ENCODE measurements around the gene ELP2. TPM values are rescaled to one million over a fixed set of nuclear protein-coding genes. Genes with fewer than 3 reads are reported as not detected.
"Not testable (repeated sequence)": the region's sequence is repeated elsewhere in the genome, so short reads cannot be mapped to it uniquely, and the experiment has no call there.

ELP2 gene
- total RNA-seq, 1 donor from 2014 or later = 89.9 TPM

DNA sequence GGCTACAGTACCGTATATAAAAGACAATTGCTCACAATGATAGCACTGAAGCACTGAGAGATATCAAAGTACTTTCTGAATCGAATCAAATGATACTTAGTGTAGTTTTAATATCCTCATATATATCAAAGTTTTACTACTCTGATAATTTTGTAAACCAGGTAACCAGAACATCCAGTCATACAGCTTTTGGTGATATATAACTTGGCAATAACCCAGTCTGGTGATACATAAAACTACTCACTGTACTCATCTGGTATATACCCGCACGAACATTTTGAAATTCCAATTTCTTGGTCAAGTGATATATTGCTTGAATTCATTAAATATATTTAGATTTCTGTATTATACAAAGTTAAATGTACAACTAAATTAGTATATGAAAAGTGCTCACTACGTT, 21.1 kb upstream of the ELP2 start:
- H3K4me3 Mint-ChIP-seq (ENCODE audit: unreplicated experiment) = no peak overlapping the region

DNA sequence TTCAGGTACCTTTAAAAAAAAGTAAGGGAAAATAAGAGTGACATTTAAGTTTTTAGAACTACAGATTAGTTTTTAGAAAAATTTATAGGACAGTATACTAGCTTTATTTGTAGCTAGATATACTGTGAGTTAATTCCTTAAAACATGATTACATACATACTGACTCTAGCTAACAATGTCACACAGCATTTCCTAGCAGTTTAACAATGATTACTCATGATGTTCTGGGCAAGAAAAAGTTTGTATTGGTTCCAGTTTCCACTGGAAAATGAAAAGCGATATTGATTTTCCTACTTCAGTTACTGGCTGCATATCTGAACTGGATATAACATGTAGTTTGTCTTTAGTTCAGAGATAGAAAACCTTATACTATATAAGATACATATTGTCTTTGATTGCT, 20.0 kb upstream of the ELP2 start:
- H3K27me3 Mint-ChIP-seq (ENCODE audit: unreplicated experiment) = no peaks in the 10 kb centered on the region
- no peak for TF ChIP-seq CTCF (IDR thresholded peaks at IDR 0.05)

More for the DNA sequence above, 21.1 kb upstream of the ELP2 start:
- no peaks in the 10 kb centered on the region for H3K9me3 Mint-ChIP-seq (ENCODE audit: unreplicated experiment)
- no peak for DNase-seq (ENCODE audit: extremely low spot score, unreplicated experiment)
- TF ChIP-seq CTCF (IDR thresholded peaks at IDR 0.05) = no peak
- peaks cover 36% of the 10 kb centered on the region for H3K36me3 Mint-ChIP-seq (ENCODE audit: unreplicated experiment)
- no peak overlapping the region for H3K27ac Mint-ChIP-seq (ENCODE audit: unreplicated experiment)
- H3K27me3 Mint-ChIP-seq (ENCODE audit: unreplicated experiment) = no peaks in the 10 kb centered on the region
- no peaks in the 10 kb centered on the region for H3K4me1 Mint-ChIP-seq (ENCODE audit: unreplicated experiment)

GRCh38 chr18:36112302-36112701, 17.4 kb upstream of the ELP2 start:
- H3K27ac Mint-ChIP-seq (ENCODE audit: unreplicated experiment) = no peak overlapping the region
- H3K27me3 Mint-ChIP-seq (ENCODE audit: unreplicated experiment) = no peaks in the 10 kb centered on the region
- H3K4me3 Mint-ChIP-seq (ENCODE audit: unreplicated experiment) = no peak overlapping the region
- no peak for DNase-seq (ENCODE audit: extremely low spot score, unreplicated experiment)
- no peaks in the 10 kb centered on the region for H3K9me3 Mint-ChIP-seq (ENCODE audit: unreplicated experiment)
- H3K36me3 Mint-ChIP-seq (ENCODE audit: unreplicated experiment) = peaks cover 59% of the 10 kb centered on the region
- no peaks in the 10 kb centered on the region for H3K4me1 Mint-ChIP-seq (ENCODE audit: unreplicated experiment)
- TF ChIP-seq CTCF (IDR thresholded peaks at IDR 0.05) = no peak

More for the DNA sequence above, 20.0 kb upstream of the ELP2 start:
- Mint-ChIP-seq H3K36me3 (ENCODE audit: unreplicated experiment) (peaks cover 43% of the 10 kb centered on the region), H3K4me3 (ENCODE audit: unreplicated experiment) (no peak overlapping the region), H3K9me3 (ENCODE audit: unreplicated experiment) (no peaks in the 10 kb centered on the region), H3K27ac (ENCODE audit: unreplicated experiment) (no peak overlapping the region), H3K4me1 (ENCODE audit: unreplicated experiment) (no peaks in the 10 kb centered on the region)
- DNase-seq (ENCODE audit: extremely low spot score, unreplicated experiment) = no peak

GRCh38 chr18:36114251-36114650, 15.4 kb upstream of the ELP2 start:
- no peak overlapping the region for H3K27ac Mint-ChIP-seq (ENCODE audit: unreplicated experiment)
- TF ChIP-seq CTCF (IDR thresholded peaks at IDR 0.05) = no peak
- no peaks in the 10 kb centered on the region for H3K4me1 Mint-ChIP-seq (ENCODE audit: unreplicated experiment)
- peaks cover 48% of the 10 kb centered on the region for H3K36me3 Mint-ChIP-seq (ENCODE audit: unreplicated experiment)
- H3K9me3 Mint-ChIP-seq (ENCODE audit: unreplicated experiment) = no peaks in the 10 kb centered on the region
- H3K4me3 Mint-ChIP-seq (ENCODE audit: unreplicated experiment) = no peak overlapping the region
- no peak for DNase-seq (ENCODE audit: extremely low spot score, unreplicated experiment)
- H3K27me3 Mint-ChIP-seq (ENCODE audit: unreplicated experiment) = no peaks in the 10 kb centered on the region

DNA sequence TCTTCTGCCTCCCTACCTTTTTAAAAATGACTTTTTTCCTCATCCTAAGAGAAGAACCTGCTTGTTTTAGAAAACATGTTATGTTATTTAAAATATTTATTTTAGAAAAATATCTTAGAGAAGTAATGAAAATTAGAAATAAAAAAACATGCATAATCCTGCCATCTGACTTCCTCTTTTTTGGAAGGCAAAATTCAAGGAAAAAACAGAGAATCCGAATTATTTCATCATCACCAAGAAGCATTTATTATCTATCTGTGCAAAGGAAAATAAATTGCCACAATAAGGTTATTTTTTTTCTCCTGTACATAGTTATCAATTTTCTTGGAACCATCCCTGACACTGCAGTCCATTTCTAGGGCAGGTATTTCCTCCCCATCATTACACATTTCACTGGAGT, 15.0 kb upstream of the ELP2 start:
- peaks cover 46% of the 10 kb centered on the region for H3K36me3 Mint-ChIP-seq (ENCODE audit: unreplicated experiment)
- H3K27ac Mint-ChIP-seq (ENCODE audit: unreplicated experiment) = no peak overlapping the region
- TF ChIP-seq CTCF (IDR thresholded peaks at IDR 0.05) = no peak
- H3K4me1 Mint-ChIP-seq (ENCODE audit: unreplicated experiment) = no peaks in the 10 kb centered on the region
- H3K27me3 Mint-ChIP-seq (ENCODE audit: unreplicated experiment) = no peaks in the 10 kb centered on the region
- DNase-seq (ENCODE audit: extremely low spot score, unreplicated experiment) = no peak
- no peaks in the 10 kb centered on the region for H3K9me3 Mint-ChIP-seq (ENCODE audit: unreplicated experiment)
- H3K4me3 Mint-ChIP-seq (ENCODE audit: unreplicated experiment) = no peak overlapping the region

GRCh38 chr18:36116771-36117170, 12.9 kb upstream of the ELP2 start:
- not testable (repeated sequence) for H3K27ac Mint-ChIP-seq (ENCODE audit: unreplicated experiment); H3K9me3 Mint-ChIP-seq (ENCODE audit: unreplicated experiment); DNase-seq (ENCODE audit: extremely low spot score, unreplicated experiment); H3K27me3 Mint-ChIP-seq (ENCODE audit: unreplicated experiment); H3K4me3 Mint-ChIP-seq (ENCODE audit: unreplicated experiment); H3K4me1 Mint-ChIP-seq (ENCODE audit: unreplicated experiment)
- peaks cover 45% of the 10 kb centered on the region for H3K36me3 Mint-ChIP-seq (ENCODE audit: unreplicated experiment)
